Measurements from ENCODE around the gene RNPS1. TPM values are rescaled to one million over a fixed set of nuclear protein-coding genes. Genes with fewer than 3 reads are reported as not detected.

Gene RNPS1
- total and polyA plus RNA-seq, 9 of the 15 experiments (the other 6 are each of a cell fraction or from before 2014, with no cell fraction given) = 44.9 to 338 (median 202) TPM

DNA sequence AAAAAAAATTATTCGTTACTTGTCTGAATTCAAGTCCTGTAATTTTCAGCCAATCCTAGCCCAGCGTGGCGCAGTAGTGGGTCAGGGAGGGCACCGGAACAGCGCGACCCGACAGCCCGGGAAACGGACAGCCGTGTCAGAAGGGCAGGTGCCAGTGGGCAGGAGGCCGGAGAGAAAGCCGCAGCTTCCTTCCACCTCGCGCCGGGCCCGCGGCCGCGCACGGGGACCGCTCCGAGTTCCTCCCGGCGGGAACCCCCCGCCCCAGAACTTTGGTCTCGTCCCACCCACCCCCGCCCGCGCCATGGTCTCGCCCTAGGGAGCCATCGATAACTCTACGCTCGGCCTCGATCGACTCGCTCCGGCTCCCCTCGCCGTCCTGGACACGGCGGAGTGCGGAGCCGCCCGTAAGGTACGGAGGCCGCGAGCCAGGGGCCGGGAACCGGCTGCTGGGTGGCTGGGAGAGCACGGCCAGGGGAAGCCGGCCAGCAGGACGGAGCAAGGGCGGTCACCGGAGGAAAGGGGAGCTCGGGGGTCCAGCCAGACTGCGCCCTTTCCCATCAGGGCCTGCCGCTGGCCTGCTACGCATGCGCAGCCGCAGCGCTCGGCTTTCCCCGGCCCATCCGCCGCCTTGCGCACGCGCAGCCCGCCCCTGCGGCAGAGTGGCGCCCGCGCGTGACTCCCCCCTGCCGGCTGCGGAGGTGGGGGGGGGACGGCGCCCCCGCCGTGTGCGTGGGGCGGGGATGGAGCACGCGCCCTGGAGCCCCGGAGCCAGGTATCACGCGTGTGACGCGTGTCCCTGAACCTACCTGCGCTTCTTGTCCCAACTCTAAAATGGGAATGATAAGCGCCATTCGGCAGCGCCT lies 62.6 kb downstream of the RNPS1 start, which contains the start of gene MLST8 (continued):
- no peak for TF ChIP-seq PYGO2 (tag; IDR thresholded peaks at IDR 0.05)
- no peak for TF ChIP-seq CHD1 (IDR thresholded peaks at IDR 0.05; ENCODE audit: low read length)
- TF ChIP-seq LEF1 (IDR thresholded peaks at IDR 0.05) = no peak
- TF ChIP-seq PCBP2 (IDR thresholded peaks at IDR 0.05; ENCODE audit: low read depth, low read length, poor library complexity, severe bottlenecking) = no peak
- no peak for TF ChIP-seq HDAC3 (IDR thresholded peaks at IDR 0.05; ENCODE audit: borderline replicate concordance, partially characterized antibody)
- peak; percentile 63 for TF ChIP-seq GABPA (tag; conservative IDR thresholded peaks at IDR 0.05; ENCODE audit: low read depth)
- TF ChIP-seq HDGF (IDR thresholded peaks at IDR 0.05) = no peak
- no peak for TF ChIP-seq ZNF224 (CRISPR knock-in tag; IDR thresholded peaks at IDR 0.05)
- no peak for TF ChIP-seq RHOXF2B (CRISPR knock-in tag; conservative IDR thresholded peaks at IDR 0.05)
- no peak for TF ChIP-seq KLF16 (IDR thresholded peaks at IDR 0.05)
- TF ChIP-seq CEBPB (tag; IDR thresholded peaks at IDR 0.05) = no peak
- peak; percentile 53 for TF ChIP-seq U2AF1 (optimal IDR thresholded peaks at IDR 0.05; ENCODE audit: low read depth, low read length)
- 0 out of 2 replicates have a peak, but pooled peaks have one; percentile 85 for TF ChIP-seq TARDBP (IDR thresholded peaks at IDR 0.05)
- TF ChIP-seq TCFL5 (CRISPR knock-in tag; conservative IDR thresholded peaks at IDR 0.05) = no peak
- TF ChIP-seq HBP1 (CRISPR knock-in tag; IDR thresholded peaks at IDR 0.05) = no peak
- TF ChIP-seq RCOR1 (IDR thresholded peaks at IDR 0.05; ENCODE audit: borderline replicate concordance in 1 of 2, low read depth in 2 of 2, low read length in 2 of 2) = peak in 1 of 2 experiments; percentile 18; a peak in 1 of 4 replicates
- TF ChIP-seq DNMT1 (IDR thresholded peaks at IDR 0.05) = no peak
- TF ChIP-seq KDM2B (CRISPR knock-in tag; IDR thresholded peaks at IDR 0.05) = no peak; the same call in 1 of the 2 replicates
- TF ChIP-seq ZNF212 (CRISPR knock-in tag; IDR thresholded peaks at IDR 0.05) = no peak
- TF ChIP-seq CREB3 (tag; conservative IDR thresholded peaks at IDR 0.05; ENCODE audit: low read depth) = no peak
- TF ChIP-seq KAT8 (IDR thresholded peaks at IDR 0.05; ENCODE audit: low read depth) = no peak
- no peak for TF ChIP-seq MAFG (tag; conservative IDR thresholded peaks at IDR 0.05)
- peak; percentile 76 for TF ChIP-seq CCNT2 (IDR thresholded peaks at IDR 0.05; ENCODE audit: borderline replicate concordance, extremely low read depth, insufficient read length, low read depth, low read length)
- TF ChIP-seq, protein P1, sequence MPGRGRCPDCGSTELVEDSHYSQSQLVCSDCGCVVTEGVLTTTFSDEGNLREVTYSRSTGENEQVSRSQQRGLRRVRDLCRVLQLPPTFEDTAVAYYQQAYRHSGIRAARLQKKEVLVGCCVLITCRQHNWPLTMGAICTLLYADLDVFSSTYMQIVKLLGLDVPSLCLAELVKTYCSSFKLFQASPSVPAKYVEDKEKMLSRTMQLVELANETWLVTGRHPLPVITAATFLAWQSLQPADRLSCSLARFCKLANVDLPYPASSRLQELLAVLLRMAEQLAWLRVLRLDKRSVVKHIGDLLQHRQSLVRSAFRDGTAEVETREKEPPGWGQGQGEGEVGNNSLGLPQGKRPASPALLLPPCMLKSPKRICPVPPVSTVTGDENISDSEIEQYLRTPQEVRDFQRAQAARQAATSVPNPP (IDR thresholded peaks at IDR 0.05; ENCODE audit: borderline replicate concordance, insufficient read depth, insufficient read length) = no peak
- TF ChIP-seq TBP (optimal IDR thresholded peaks at IDR 0.05; ENCODE audit: low read depth, low read length) = peak; percentile 69
- no peak; the same call in 1 of the 2 replicates for TF ChIP-seq MXI1 (IDR thresholded peaks at IDR 0.05; ENCODE audit: low read depth, low read length)

Measured in K562 (cell line).